Osteoblast (primary cell): Measurements from ENCODE around the gene HYAL1. TPM values are rescaled to one million over a fixed set of nuclear protein-coding genes. Genes with fewer than 3 reads are reported as not detected.
A peak's percentile ranks its signal among the peaks of the same experiment; 100 is the strongest.

Experiments used
- DNase-seq: peaks from one replicate; pipeline ENCODE4 v3.0.0; 2011; ENCODE audit warnings: low spot score, mixed read lengths; ENCODE audit not compliant: insufficient read length; ENCODE audit errors: missing footprints
- H2AFZ ChIP-seq: 2 replicates; pipeline ENCODE4 v1.6.0; 2011; ENCODE audit warnings: mild to moderate bottlenecking, low read length
- H3K27ac ChIP-seq: 2 replicates; pipeline ENCODE4 v1.5.1; 2011; ENCODE audit warnings: mild to moderate bottlenecking, low read depth, low read length, moderate library complexity
- H3K27me3 ChIP-seq: 2 replicates; pipeline ENCODE4 v1.6.0; 2012; ENCODE audit warnings: mild to moderate bottlenecking, control low read depth, inconsistent platforms, low read length, moderate library complexity; ENCODE audit not compliant: insufficient read depth
- H3K36me3 ChIP-seq: 2 replicates; pipeline ENCODE4 v1.5.1; 2011; ENCODE audit warnings: mild to moderate bottlenecking, low read length, control low read depth, moderate library complexity; ENCODE audit not compliant: insufficient read depth
- H3K4me1 ChIP-seq: 2 replicates; pipeline ENCODE4 v1.5.1; 2011; ENCODE audit warnings: mild to moderate bottlenecking, low read length, control low read depth, moderate library complexity; ENCODE audit not compliant: insufficient read depth
- H3K4me2 ChIP-seq: 2 replicates; pipeline ENCODE4 v1.6.0; 2011; ENCODE audit warnings: mild to moderate bottlenecking, low read length; ENCODE audit not compliant: insufficient read depth
- H3K4me3 ChIP-seq: fragments of 200-600 bp; sonication (generic); 3 replicates; pipeline ENCODE4 v1.5.1; 2012; ENCODE audit warnings: mild to moderate bottlenecking, low read length, inconsistent platforms; ENCODE audit not compliant: insufficient read depth
- H3K79me2 ChIP-seq: 2 replicates; pipeline ENCODE4 v1.6.0; 2012; ENCODE audit warnings: mild to moderate bottlenecking, low read length, control low read depth, inconsistent platforms; ENCODE audit not compliant: insufficient read depth
- H3K9me3 ChIP-seq: 2 replicates; pipeline ENCODE4 v1.5.1; 2011; ENCODE audit warnings: low read depth, low read length, control low read depth
- H4K20me1 ChIP-seq: 2 replicates; pipeline ENCODE4 v1.6.0; 2012; ENCODE audit warnings: mild to moderate bottlenecking, low read length, control low read depth; ENCODE audit not compliant: insufficient read depth
- total RNA-seq: library from RNA; depleted of rRNA; stranded (reverse); fragments of >200 nt; gene quantifications from 2 replicates; pipeline ENCODE4 v1.2.3, GENCODE V29; 2012
- TF ChIP-seq, protein P1 (sequence below): IDR thresholded peaks from 2 replicates; pipeline ENCODE4 v1.5.1; 2011; ENCODE audit warnings: mild to moderate bottlenecking, low read depth, low read length, moderate library complexity; ENCODE audit errors: extremely low read depth

Gene HYAL1
- total RNA-seq, 1 donor = under 0.01 TPM

GRCh38 chr3:50275141-50275995, 28.0 kb downstream of the HYAL1 start:
- H2AFZ ChIP-seq = no peak overlapping the region
- no peak overlapping the region for H3K4me3 ChIP-seq
- no peaks in the 10 kb centered on the region for H3K9me3 ChIP-seq
- no peak overlapping the region for H3K27ac ChIP-seq
- H3K79me2 ChIP-seq = no peaks in the 10 kb centered on the region
- H3K27me3 ChIP-seq = no peaks in the 10 kb centered on the region
- peaks cover 5% of the 10 kb centered on the region for H3K4me1 ChIP-seq
- H4K20me1 ChIP-seq = no peaks in the 10 kb centered on the region
- DNase-seq = peak; percentile 77
- H3K36me3 ChIP-seq = no peaks in the 10 kb centered on the region
- H3K4me2 ChIP-seq = no peak overlapping the region
- TF ChIP-seq, protein P1, sequence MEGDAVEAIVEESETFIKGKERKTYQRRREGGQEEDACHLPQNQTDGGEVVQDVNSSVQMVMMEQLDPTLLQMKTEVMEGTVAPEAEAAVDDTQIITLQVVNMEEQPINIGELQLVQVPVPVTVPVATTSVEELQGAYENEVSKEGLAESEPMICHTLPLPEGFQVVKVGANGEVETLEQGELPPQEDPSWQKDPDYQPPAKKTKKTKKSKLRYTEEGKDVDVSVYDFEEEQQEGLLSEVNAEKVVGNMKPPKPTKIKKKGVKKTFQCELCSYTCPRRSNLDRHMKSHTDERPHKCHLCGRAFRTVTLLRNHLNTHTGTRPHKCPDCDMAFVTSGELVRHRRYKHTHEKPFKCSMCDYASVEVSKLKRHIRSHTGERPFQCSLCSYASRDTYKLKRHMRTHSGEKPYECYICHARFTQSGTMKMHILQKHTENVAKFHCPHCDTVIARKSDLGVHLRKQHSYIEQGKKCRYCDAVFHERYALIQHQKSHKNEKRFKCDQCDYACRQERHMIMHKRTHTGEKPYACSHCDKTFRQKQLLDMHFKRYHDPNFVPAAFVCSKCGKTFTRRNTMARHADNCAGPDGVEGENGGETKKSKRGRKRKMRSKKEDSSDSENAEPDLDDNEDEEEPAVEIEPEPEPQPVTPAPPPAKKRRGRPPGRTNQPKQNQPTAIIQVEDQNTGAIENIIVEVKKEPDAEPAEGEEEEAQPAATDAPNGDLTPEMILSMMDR = no peak

- H3K36me3 ChIP-seq = no peaks in the 10 kb centered on the region
- peak; percentile 97 for DNase-seq
- TF ChIP-seq, protein P1 = peak; percentile 83
- H2AFZ ChIP-seq = no peak overlapping the region
- H3K4me1 ChIP-seq = peaks cover 13% of the 10 kb centered on the region
- no peaks in the 10 kb centered on the region for H3K27me3 ChIP-seq
- H3K27ac ChIP-seq = no peak overlapping the region
- H3K9me3 ChIP-seq = no peaks in the 10 kb centered on the region
- H4K20me1 ChIP-seq = no peaks in the 10 kb centered on the region
- H3K4me2 ChIP-seq = no peak overlapping the region
- no peaks in the 10 kb centered on the region for H3K79me2 ChIP-seq
- no peak overlapping the region for H3K4me3 ChIP-seq
Measured at GRCh38 chr3:50274371-50275104, 28.8 kb downstream of the HYAL1 start.

DNA sequence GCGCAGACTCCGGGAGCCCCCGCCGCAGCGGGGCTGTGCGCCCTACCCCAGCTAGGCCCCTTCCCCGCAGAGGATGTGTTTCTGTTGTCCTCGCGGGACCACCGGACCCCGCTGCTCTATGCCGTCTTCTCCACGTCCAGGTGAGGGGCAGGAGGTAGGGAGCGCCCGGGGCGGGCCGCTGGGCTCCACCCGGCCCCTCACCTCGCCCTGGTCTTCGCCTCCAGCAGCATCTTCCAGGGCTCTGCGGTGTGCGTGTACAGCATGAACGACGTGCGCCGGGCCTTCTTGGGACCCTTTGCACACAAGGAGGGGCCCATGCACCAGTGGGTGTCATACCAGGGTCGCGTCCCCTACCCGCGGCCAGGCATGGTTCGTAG, 29.7 kb downstream of the HYAL1 start:
- H3K27ac ChIP-seq = no peak overlapping the region
- TF ChIP-seq, protein P1 = no peak
- H3K9me3 ChIP-seq = no peaks in the 10 kb centered on the region
- no peak overlapping the region for H3K4me3 ChIP-seq
- peaks cover 22% of the 10 kb centered on the region for H3K4me1 ChIP-seq
- H2AFZ ChIP-seq = no peak overlapping the region
- no peaks in the 10 kb centered on the region for H4K20me1 ChIP-seq
- peak overlapping the region; percentile 90 for H3K4me2 ChIP-seq
- no peaks in the 10 kb centered on the region for H3K36me3 ChIP-seq
- no peaks in the 10 kb centered on the region for H3K79me2 ChIP-seq
- H3K27me3 ChIP-seq = no peaks in the 10 kb centered on the region
- DNase-seq = no peak
